H1 (cell line): ENCODE measurements around the gene LMTK2. TPM values are rescaled to one million over a fixed set of nuclear protein-coding genes. Genes with fewer than 3 reads are reported as not detected.

Experiments
- CTCF ChIA-PET: fragments of 300-600 bp; sonication (Branson Sonifier 250); formaldehyde crosslinking; loops from one replicate; lab custom pipeline; 2021; ENCODE audit not compliant: partially characterized antibody; lab: Charles Lee
- POLR2A ChIA-PET: fragments of 300-600 bp; sonication (Branson Sonifier 250); formaldehyde crosslinking; loops from one replicate; lab custom pipeline; 2021; ENCODE audit warnings: inconsistent platforms; ENCODE audit not compliant: partially characterized antibody; lab: Charles Lee
- DNase-seq, 2 experiments: peaks; one replicate each; pipeline versions ENCODE4 v3.0.0 to v3.0.0-alpha.2; 2010 to 2022; ENCODE audit warnings: low spot score in 2 of 2, low read depth in 1 of 2, mixed read lengths in 1 of 2
- FAIRE-seq: peaks from 2 replicates; lab custom pipeline; 2011; peaks lifted over from hg19 to GRCh38; lab: Jason Lieb, UNC
- H2AFZ ChIP-seq: 2 replicates; pipeline ENCODE4 v1.8.1; 2012; ENCODE audit warnings: low read length, inconsistent platforms
- H2AK5ac ChIP-seq: 2 replicates; pipeline ENCODE4 v1.6.1; 2013; ENCODE audit warnings: low read depth, low read length
- H2BK120ac ChIP-seq: replicated peaks from 2 replicates; pipeline ENCODE3; 2013; ENCODE audit warnings: low read depth, low read length, inconsistent platforms
- H2BK12ac ChIP-seq: 2 replicates; pipeline ENCODE4 v1.6.1; 2013; ENCODE audit warnings: low read depth, low read length
- H2BK15ac ChIP-seq: 2 replicates; pipeline ENCODE4 v1.6.1; 2013; ENCODE audit warnings: low read length
- H2BK20ac ChIP-seq: 2 replicates; pipeline ENCODE4 v1.6.1; 2013; ENCODE audit warnings: low read length
- H2BK5ac ChIP-seq: 2 replicates; pipeline ENCODE4 v1.6.1; 2013; ENCODE audit warnings: low read depth, low read length
- H3K14ac ChIP-seq: 2 replicates; pipeline ENCODE4 v1.6.1; 2013; ENCODE audit warnings: inconsistent platforms; ENCODE audit not compliant: insufficient read length
- H3K18ac ChIP-seq: 2 replicates; pipeline ENCODE4 v1.6.1; 2013; ENCODE audit warnings: low read length; ENCODE audit errors: extremely low read depth
- H3K23ac ChIP-seq: 2 replicates; pipeline ENCODE4 v1.6.1; 2013; ENCODE audit warnings: inconsistent platforms; ENCODE audit not compliant: insufficient read length
- H3K23me2 ChIP-seq: 2 replicates; pipeline ENCODE4 v1.6.1; 2013; ENCODE audit warnings: low read depth, low read length
- H3K27ac ChIP-seq: 2 replicates; pipeline ENCODE4 v1.6.1; 2011; ENCODE audit warnings: low read depth, low read length, inconsistent platforms
- H3K27me3 ChIP-seq, 4 experiments: replicated peaks in 1 of 4; 1 replicate in 1 of 4; 2 replicates in 3 of 4; pipeline versions ENCODE4 v1.6.1 to v1.8.1; 2011 to 2013; ENCODE audit warnings: low read length in 3 of 4, mild to moderate bottlenecking in 3 of 4, inconsistent platforms in 2 of 4, mixed read lengths in 2 of 4, moderate library complexity in 1 of 4; ENCODE audit not compliant: control insufficient read depth in 3 of 4, insufficient read depth in 3 of 4; ENCODE audit errors: extremely low read depth in 1 of 4
- H3K36me3 ChIP-seq, 4 experiments: 2 replicates each; pipeline versions ENCODE4 v1.6.1 to v1.8.1; 2011 to 2013; ENCODE audit warnings: mild to moderate bottlenecking in 4 of 4, low read length in 3 of 4, moderate library complexity in 2 of 4, control low read depth in 1 of 4, inconsistent platforms in 1 of 4; ENCODE audit not compliant: insufficient read depth in 4 of 4, control insufficient read depth in 2 of 4
- H3K4ac ChIP-seq: replicated peaks from 2 replicates; pipeline ENCODE3; 2013; ENCODE audit warnings: low read length, low read depth, mixed read lengths, inconsistent platforms; ENCODE audit not compliant: insufficient read length
- H3K4me1 ChIP-seq, 4 experiments: replicated peaks in 1 of 4; 1 replicate in 1 of 4; 2 replicates in 3 of 4; pipeline versions ENCODE4 v1.6.1 to v1.8.1; 2011 to 2013; ENCODE audit warnings: low read length in 3 of 4, inconsistent platforms in 2 of 4, mixed read lengths in 1 of 4; ENCODE audit not compliant: insufficient read depth in 4 of 4, control insufficient read depth in 3 of 4
- H3K4me2 ChIP-seq, 2 experiments: 2 replicates each; pipeline versions ENCODE4 v1.6.1 to v1.8.1; 2011 to 2013; ENCODE audit warnings: low read depth in 2 of 2, low read length in 2 of 2, control low read depth in 1 of 2, inconsistent platforms in 1 of 2, mild to moderate bottlenecking in 1 of 2; ENCODE audit not compliant: insufficient read depth in 1 of 2
- H3K4me3 ChIP-seq, 4 experiments: fragments of 200-600, 300-600 bp in 1 of 4; sonication (generic), shearing (Covaris generic), sonication (Bioruptor Twin) in 1 of 4; 2 replicates each; pipeline versions ENCODE4 v1.5.1 to v1.8.1; 2011 to 2016; ENCODE audit warnings: low read length in 4 of 4, low read depth in 3 of 4, control low read depth in 2 of 4, inconsistent platforms in 2 of 4, mild to moderate bottlenecking in 2 of 4, mixed read lengths in 1 of 4, moderate library complexity in 1 of 4; ENCODE audit not compliant: insufficient read depth in 2 of 4; ENCODE audit errors: extremely low read depth in 1 of 4
- H3K56ac ChIP-seq: replicated peaks from 2 replicates; pipeline ENCODE3; 2013; ENCODE audit warnings: low read depth, mild to moderate bottlenecking, mixed read lengths, low read length, inconsistent platforms; ENCODE audit not compliant: insufficient read length
- H3K79me1 ChIP-seq: 2 replicates; pipeline ENCODE4 v1.6.1; 2013; ENCODE audit warnings: low read depth, low read length, control low read depth
- H3K79me2 ChIP-seq, 2 experiments: 2 replicates each; pipeline versions ENCODE4 v1.6.1 to v1.8.1; 2012 to 2013; ENCODE audit warnings: low read length in 2 of 2, mild to moderate bottlenecking in 2 of 2, inconsistent platforms in 1 of 2; ENCODE audit not compliant: insufficient read depth in 2 of 2, control insufficient read depth in 1 of 2
- H3K9ac ChIP-seq, 4 experiments: replicated peaks in 1 of 4; 1 replicate in 1 of 4; 2 replicates in 3 of 4; pipeline versions ENCODE4 v1.6.1 to v1.8.1; 2011 to 2013; ENCODE audit warnings: low read depth in 3 of 4, low read length in 3 of 4, control low read depth in 2 of 4, mild to moderate bottlenecking in 2 of 4, moderate library complexity in 2 of 4, inconsistent platforms in 1 of 4; ENCODE audit errors: extremely low read depth in 1 of 4
- H3K9me3 ChIP-seq, 2 experiments: 2 replicates each; pipeline versions ENCODE4 v1.6.1 to v1.8.1; 2012 to 2013; ENCODE audit warnings: mild to moderate bottlenecking in 2 of 2, moderate library complexity in 2 of 2, control low read depth in 1 of 2, inconsistent platforms in 1 of 2, low read depth in 1 of 2, low read length in 1 of 2, mixed read lengths in 1 of 2; ENCODE audit not compliant: insufficient read depth in 2 of 2
- H4K20me1 ChIP-seq, 2 experiments: replicated peaks in 1 of 2; 2 replicates each; pipeline versions ENCODE3 to v1.8.1; 2011 to 2013; ENCODE audit warnings: inconsistent platforms in 2 of 2, low read length in 2 of 2, mild to moderate bottlenecking in 1 of 2; ENCODE audit not compliant: insufficient read depth in 2 of 2, control insufficient read depth in 1 of 2
- H4K5ac ChIP-seq: 2 replicates; pipeline ENCODE4 v1.6.1; 2013; ENCODE audit warnings: low read length, low read depth, mixed read lengths, inconsistent platforms; ENCODE audit not compliant: insufficient read length
- H4K8ac ChIP-seq: 2 replicates; pipeline ENCODE4 v1.8.0; 2013; ENCODE audit warnings: mild to moderate bottlenecking, moderate library complexity, low read length, inconsistent platforms; ENCODE audit not compliant: insufficient read depth; ENCODE audit errors: extremely low read depth
- H4K91ac ChIP-seq: replicated peaks from 2 replicates; pipeline ENCODE3; 2013; ENCODE audit warnings: low read length, mixed read lengths, inconsistent platforms; ENCODE audit not compliant: insufficient read length
- BACH1 ChIP-seq: IDR thresholded peaks from 2 replicates; pipeline ENCODE4 v1.6.1; 2012; ENCODE audit warnings: low read length, improper control_type of control experiment
- CREB1 ChIP-seq: IDR thresholded peaks from 2 replicates; pipeline ENCODE4 v1.6.1; 2012; ENCODE audit warnings: inconsistent platforms
- FOSL1 ChIP-seq: IDR thresholded peaks from 2 replicates; pipeline ENCODE4 v1.6.1; 2011; ENCODE audit warnings: mild to moderate bottlenecking, low read depth, low read length, moderate library complexity; ENCODE audit not compliant: insufficient read depth
- RXRA ChIP-seq: IDR thresholded peaks from 2 replicates; pipeline ENCODE4 v1.6.1; 2011; ENCODE audit warnings: low read depth, mild to moderate bottlenecking, low read length, moderate library complexity; ENCODE audit not compliant: insufficient read depth
- SIN3A ChIP-seq, 2 experiments: IDR thresholded peaks in 1 of 2; conservative IDR thresholded peaks in 1 of 2; 2 replicates each; pipeline ENCODE4 v1.6.1; 2011 to 2012; ENCODE audit warnings: low read length in 2 of 2, improper control_type of control experiment in 1 of 2, low read depth in 1 of 2, mild to moderate bottlenecking in 1 of 2
- SIRT6 ChIP-seq: IDR thresholded peaks from one replicate; pipeline ENCODE4 v1.7.1; 2012; ENCODE audit warnings: low read length, inconsistent platforms
- TBP ChIP-seq: IDR thresholded peaks from 2 replicates; pipeline ENCODE4 v1.6.1; 2011; ENCODE audit warnings: low read depth, low read length, improper control_type of control experiment
- ZNF274 ChIP-seq: IDR thresholded peaks from 2 replicates; pipeline ENCODE4 v1.7.0; 2012; ENCODE audit warnings: low read length, borderline replicate concordance; ENCODE audit errors: extremely low read depth
- whole genome bisulfite sequencing, 2 experiments: shearing (Covaris generic) in 1 of 2; methylation state at CpG; one replicate each; pipeline versions ENCODE4 v1.1.6 to v1.1.7; 2013 to 2015; ENCODE audit warnings: low lambda C conversion rate in 2 of 2, mixed read lengths in 2 of 2, inconsistent platforms in 1 of 2, low coverage in 1 of 2, missing lambda C conversion rate in 1 of 2; ENCODE audit not compliant: insufficient replicate concordance in 2 of 2, insufficient coverage in 1 of 2, insufficient read length in 1 of 2; ENCODE audit errors: extremely low coverage in 1 of 2, missing lambda C conversion rate in 1 of 2; 5-methylcytosine and 5-hydroxymethylcytosine counted together
- polyA plus RNA-seq, 7 experiments: library from polyadenylated mRNA; depleted of rRNA in 3 of 7; stranded (reverse) in 5 of 7; unstranded in 2 of 7; fragments of >200 nt in 5 of 7; fragments of 200-250 nt in 2 of 7; gene quantifications; 1 replicate in 5 of 7; 2 replicates in 1 of 7; 4 replicates in 1 of 7; pipeline versions ENCODE4 v1.2.1 to v1.2.3, GENCODE V29; 2011 to 2013; ENCODE audit warnings: missing spikeins in 2 of 7, mixed read lengths in 2 of 7
- total RNA-seq: library from RNA; stranded (reverse); fragmentation: NEBNext Ultra II Directional; extraction: Animal tissue kit (Norgen Biotek cat#: 25700); gene quantifications from 2 replicates; pipeline ENCODE4 v1.2.1, GENCODE V29; 2021
- TF ChIP-seq, protein P1 (sequence below): IDR thresholded peaks from 2 replicates; pipeline ENCODE4 v1.6.1; 2011; ENCODE audit warnings: low read length, improper control_type of control experiment
- TF ChIP-seq, protein P2 (sequence below): IDR thresholded peaks from 2 replicates; pipeline ENCODE4 v1.6.1; 2012; ENCODE audit warnings: inconsistent platforms

The LMTK2 gene
- total and polyA plus RNA-seq, 2 of the 8 experiments (the other 6 are each of a cell fraction or from before 2014, with no cell fraction given) = 9.7 to 30.7 TPM

DNA sequence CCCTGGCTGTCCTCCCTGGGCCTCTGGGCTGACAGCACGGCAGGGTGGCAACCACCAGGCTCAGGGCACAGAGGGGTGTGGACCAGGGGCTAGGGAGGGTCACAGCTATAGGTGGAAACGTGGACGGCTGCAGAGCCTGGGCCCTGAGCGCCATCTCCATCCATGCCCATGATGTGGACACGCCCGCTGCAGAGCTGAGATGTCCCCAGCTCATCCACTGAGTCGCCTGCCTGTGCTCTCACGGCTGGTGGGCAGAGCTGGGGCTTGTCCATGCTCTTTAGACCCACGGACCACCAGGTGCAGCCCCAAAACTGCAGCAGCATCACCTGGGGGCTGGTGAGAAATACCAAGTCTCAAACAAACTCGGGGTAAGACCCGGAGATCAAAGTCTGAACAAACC, 129.2 kb downstream of the LMTK2 start:
- Histone ChIP-seq H2BK15ac (no peak overlapping the region), H4K20me1 (peaks cover 0 to 2% of the 10 kb centered on the region in 2 experiments), H2BK12ac (no peak overlapping the region), H3K9me3 (no peaks in the 10 kb centered on the region), H3K27me3 (no peaks in the 10 kb centered on the region)
- TF ChIP-seq ZNF274 (no peak), FOSL1 (no peak), RXRA (no peak), TBP (no peak), SIN3A (conservative IDR thresholded peaks at IDR 0.05 in 1 of 2, IDR thresholded peaks at IDR 0.05 in 1 of 2; ENCODE audit: low read depth in 1 of 2, low read length in 2 of 2) (no peak), BACH1 (no peak), SIRT6 (no peak), CREB1 (no peak)
- TF ChIP-seq, protein P1, sequence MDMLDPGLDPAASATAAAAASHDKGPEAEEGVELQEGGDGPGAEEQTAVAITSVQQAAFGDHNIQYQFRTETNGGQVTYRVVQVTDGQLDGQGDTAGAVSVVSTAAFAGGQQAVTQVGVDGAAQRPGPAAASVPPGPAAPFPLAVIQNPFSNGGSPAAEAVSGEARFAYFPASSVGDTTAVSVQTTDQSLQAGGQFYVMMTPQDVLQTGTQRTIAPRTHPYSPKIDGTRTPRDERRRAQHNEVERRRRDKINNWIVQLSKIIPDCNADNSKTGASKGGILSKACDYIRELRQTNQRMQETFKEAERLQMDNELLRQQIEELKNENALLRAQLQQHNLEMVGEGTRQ = no peak
- TF ChIP-seq, protein P2, sequence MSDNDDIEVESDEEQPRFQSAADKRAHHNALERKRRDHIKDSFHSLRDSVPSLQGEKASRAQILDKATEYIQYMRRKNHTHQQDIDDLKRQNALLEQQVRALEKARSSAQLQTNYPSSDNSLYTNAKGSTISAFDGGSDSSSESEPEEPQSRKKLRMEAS = no peak
- TF ChIP-seq, all 59 proteins: peak for 0
- H3K4me2 ChIP-seq = no peak overlapping the region
- no peak overlapping the region for H4K5ac ChIP-seq
- DNase-seq (no peak), FAIRE-seq (no peak)
- no peaks in the 10 kb centered on the region for H3K79me1 ChIP-seq
- no peak overlapping the region for H3K9ac ChIP-seq
- ChIA-PET POLR2A (interaction anchor here (0.9 to 1.2 kb wide), 2 partner anchors 15 to 25 kb away, joined by 3 read pairs; partner anchors contain the start of gene BHLHA15), CTCF (interaction anchor here (1.9 to 2.0 kb wide), 2 partner anchors 8 to 67 kb away, joined by 4 to 5 read pairs; no protein-coding TSS in a partner anchor)
- H2AK5ac ChIP-seq = no peak overlapping the region
- no peak overlapping the region for H3K4me3 ChIP-seq
- no peaks in the 10 kb centered on the region for H3K79me2 ChIP-seq
- H2BK120ac ChIP-seq = no peak overlapping the region
- H3K23ac ChIP-seq = no peak overlapping the region
- H2BK20ac ChIP-seq = no peak overlapping the region
- no peak overlapping the region for H3K14ac ChIP-seq
- no peak overlapping the region for H3K4ac ChIP-seq
- H3K56ac ChIP-seq = no peak overlapping the region
- H3K36me3 ChIP-seq = no peaks in the 10 kb centered on the region
- H2AFZ ChIP-seq = no peak overlapping the region
- 95% methylated on average over 11 of the region's 11 CpGs; no CpG with 5 or more reads in 1 of the 2 experiments for WGBS, 2 experiments
- no peaks in the 10 kb centered on the region; a peak in 1 of 7 replicates for H3K4me1 ChIP-seq
- H4K91ac ChIP-seq = no peak overlapping the region
- no peak overlapping the region for H3K27ac ChIP-seq
- H3K23me2 ChIP-seq = no peaks in the 10 kb centered on the region
- 0 out of 2 replicates have a peak overlapping the region, but pooled peaks have one; percentile 2 for H4K8ac ChIP-seq
- no peak overlapping the region for H2BK5ac ChIP-seq
- no peak overlapping the region for H3K18ac ChIP-seq
